SH-SY5Y (cell line): ENCODE data around the gene ZNF362.

Experiments used
- GATA2 ChIP-seq: IDR thresholded peaks from 2 replicates; pipeline ENCODE4 v1.6.1; 2011; ENCODE audit warnings: mild to moderate bottlenecking, low read depth, low read length
- GATA3 ChIP-seq: IDR thresholded peaks from 2 replicates; pipeline ENCODE4 v1.6.1; 2011; ENCODE audit warnings: low read depth, mild to moderate bottlenecking, low read length, moderate library complexity

DNA sequence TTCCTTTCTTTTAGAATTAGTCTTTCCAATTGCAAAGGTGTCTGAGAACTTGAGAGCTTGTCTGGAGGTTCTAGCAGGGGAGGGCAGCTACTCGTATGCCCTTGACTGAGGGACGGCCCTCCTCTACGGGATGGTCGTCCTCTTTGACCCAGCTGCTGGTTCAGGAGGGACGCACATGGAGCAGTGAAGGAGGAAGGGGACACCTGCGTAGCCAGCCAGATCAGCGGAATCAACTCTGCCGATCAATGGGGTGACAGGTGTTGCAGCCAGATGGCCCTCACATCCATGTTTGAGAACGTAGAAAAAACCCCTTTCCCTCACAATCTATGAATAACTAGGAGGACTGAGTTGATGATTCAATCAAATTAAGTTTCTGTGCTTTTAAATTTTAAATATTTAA is 80.3 kb downstream of the ZNF362 start:
- TF ChIP-seq GATA2 (no peak), GATA3 (no peak)
